Colonic mucosa (tissue), 4 donors: Measurements from ENCODE around the gene COX4I1. TPM values are rescaled to one million over a fixed set of nuclear protein-coding genes. Genes with fewer than 3 reads are reported as not detected.

Source experiments
- DNase-seq: peaks from one replicate; pipeline ENCODE4 v3.0.0-alpha.2; 2020
- H3K27ac ChIP-seq: fragments of 200-600 bp; one replicate; pipeline ENCODE4 v1.8.0; 2021
- H3K27me3 ChIP-seq: fragments of 200-600 bp; one replicate; pipeline ENCODE4 v1.8.0; 2021
- H3K36me3 ChIP-seq: fragments of 200-600 bp; one replicate; pipeline ENCODE4 v1.8.0; 2021
- H3K4me1 ChIP-seq: fragments of 200-600 bp; one replicate; pipeline ENCODE4 v1.8.0; 2021; ENCODE audit warnings: mild to moderate bottlenecking
- H3K4me3 ChIP-seq: fragments of 200-600 bp; one replicate; pipeline ENCODE4 v1.8.0; 2021
- H3K9ac ChIP-seq, 2 donors: one replicate each; pipeline ENCODE4 v1.7.0; 2013; ENCODE audit warnings: control low read depth in 2 of 2, low read depth in 2 of 2, low read length in 2 of 2
- H3K9me3 ChIP-seq: fragments of 200-600 bp; one replicate; pipeline ENCODE4 v1.8.0; 2021
- intact Hi-C: fragments of 100-400 bp; cut with DNase I; formaldehyde crosslinking; loops from one replicate; pipeline ENCODE4 v1.14.1; 2022
- total RNA-seq, 2 donors: library from RNA; stranded (reverse); fragmentation: NEBNext Ultra II Directional in 1 of 2; extraction: Animal tissue kit (Norgen Biotek cat#: 25700) in 1 of 2; gene quantifications; one replicate each; pipeline ENCODE4 v1.2.1, GENCODE V29; 2021
- TF ChIP-seq, protein P1 (sequence below): fragments of 200-600 bp; IDR thresholded peaks from one replicate; pipeline ENCODE4 v1.8.0; 2022; ENCODE audit warnings: antibody characterized with exemption, mild to moderate bottlenecking
- donor health status: healthy.
- donor health status: DM: no; HTN: no; CAD: no.
- donor health status: DM: no; HTN: no; CAD: no.

The COX4I1 gene
- total RNA-seq: 1,000 to 10,000 TPM; 1,080 to 1,242 TPM

DNA sequence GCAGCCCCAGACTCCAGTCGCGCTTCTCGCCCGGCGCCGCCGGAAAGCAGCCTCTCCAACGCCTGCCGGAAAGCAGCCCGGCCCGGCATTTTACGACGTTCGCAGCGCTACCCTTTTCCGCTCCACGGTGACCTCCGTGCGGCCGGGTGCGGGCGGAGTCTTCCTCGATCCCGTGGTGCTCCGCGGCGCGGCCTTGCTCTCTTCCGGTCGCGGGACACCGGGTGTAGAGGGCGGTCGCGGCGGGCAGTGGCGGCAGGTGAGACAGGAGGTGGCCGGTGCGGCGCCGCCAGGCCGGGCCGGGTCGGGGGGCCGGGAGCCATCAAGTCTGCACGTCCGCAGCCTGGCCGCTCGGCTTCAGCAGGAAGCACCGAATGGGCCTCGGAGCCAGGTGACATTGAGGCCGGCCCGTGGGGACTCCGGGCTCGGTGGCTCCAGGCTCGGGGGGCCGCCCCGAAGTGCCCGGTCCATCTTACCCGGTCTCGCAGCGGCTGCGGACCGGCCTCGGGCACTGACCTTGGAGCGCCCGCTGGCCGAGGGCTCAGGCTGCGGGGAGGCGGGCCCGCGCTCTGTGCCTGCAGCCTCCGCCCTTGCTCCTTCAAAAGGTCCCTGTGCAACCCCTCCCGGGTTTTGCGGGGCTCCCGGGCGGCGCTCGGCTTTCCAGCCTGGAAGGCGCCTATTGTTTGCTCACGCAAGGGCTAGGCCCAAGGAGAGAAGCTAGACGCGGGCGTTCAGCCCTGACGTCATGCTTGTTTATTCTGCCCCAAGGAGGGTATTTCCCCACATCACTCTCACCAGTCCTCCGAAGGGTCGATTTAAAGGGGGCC is at the start of gene COX4I1, which contains the start of gene EMC8:
Gene COX4I1 (plus strand): TSS at position 199 of the 824 bp plus-strand sequence. CDS start 1,511 bp downstream, outside the sequence.
Gene EMC8 (minus strand): TSS at position 48 of the 824 bp plus-strand sequence. CDS start 249 bp downstream, outside the sequence.
- intact Hi-C loops: no loop called here
- DNase-seq: peak; percentile 97
- TF ChIP-seq, protein P1, sequence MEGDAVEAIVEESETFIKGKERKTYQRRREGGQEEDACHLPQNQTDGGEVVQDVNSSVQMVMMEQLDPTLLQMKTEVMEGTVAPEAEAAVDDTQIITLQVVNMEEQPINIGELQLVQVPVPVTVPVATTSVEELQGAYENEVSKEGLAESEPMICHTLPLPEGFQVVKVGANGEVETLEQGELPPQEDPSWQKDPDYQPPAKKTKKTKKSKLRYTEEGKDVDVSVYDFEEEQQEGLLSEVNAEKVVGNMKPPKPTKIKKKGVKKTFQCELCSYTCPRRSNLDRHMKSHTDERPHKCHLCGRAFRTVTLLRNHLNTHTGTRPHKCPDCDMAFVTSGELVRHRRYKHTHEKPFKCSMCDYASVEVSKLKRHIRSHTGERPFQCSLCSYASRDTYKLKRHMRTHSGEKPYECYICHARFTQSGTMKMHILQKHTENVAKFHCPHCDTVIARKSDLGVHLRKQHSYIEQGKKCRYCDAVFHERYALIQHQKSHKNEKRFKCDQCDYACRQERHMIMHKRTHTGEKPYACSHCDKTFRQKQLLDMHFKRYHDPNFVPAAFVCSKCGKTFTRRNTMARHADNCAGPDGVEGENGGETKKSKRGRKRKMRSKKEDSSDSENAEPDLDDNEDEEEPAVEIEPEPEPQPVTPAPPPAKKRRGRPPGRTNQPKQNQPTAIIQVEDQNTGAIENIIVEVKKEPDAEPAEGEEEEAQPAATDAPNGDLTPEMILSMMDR: no peak
- H3K9ac ChIP-seq: peak within 1 kb of the TSS; percentile 91 to 100
- peaks cover 10% of the 10 kb centered on the region for H3K4me1 ChIP-seq
- H3K36me3 ChIP-seq: peaks cover 6% of the 10 kb centered on the region
- no peaks in the 10 kb centered on the region for H3K27me3 ChIP-seq
- H3K27ac ChIP-seq: peak within 1 kb of the TSS; percentile 89
- peak within 1 kb of the TSS; percentile 93 for H3K4me3 ChIP-seq
- no peaks in the 10 kb centered on the region for H3K9me3 ChIP-seq

DNA sequence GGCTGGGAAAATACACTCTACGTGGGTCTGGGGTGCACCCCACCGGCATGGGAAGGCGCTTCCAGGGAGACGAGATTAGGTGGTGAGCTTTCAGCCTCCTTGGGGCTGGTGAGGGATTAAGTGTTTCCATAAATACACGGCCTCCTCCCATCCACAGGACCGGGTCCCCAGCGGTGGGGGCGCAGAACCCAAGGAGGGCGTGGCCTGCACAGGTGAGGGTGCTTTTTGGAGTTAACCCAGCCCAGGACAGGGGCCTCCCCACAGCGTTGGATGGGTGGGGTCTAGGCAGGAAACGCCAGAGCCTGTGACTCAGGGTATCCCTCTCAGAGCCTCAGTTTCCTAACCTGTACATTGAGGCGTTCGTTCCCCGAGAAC is 49.7 kb upstream of the COX4I1 start:
- no peak for DNase-seq
- Histone ChIP-seq H3K36me3 (no peaks in the 10 kb centered on the region), H3K27ac (no peak overlapping the region), H3K9me3 (no peaks in the 10 kb centered on the region), H3K27me3 (peaks cover 30% of the 10 kb centered on the region), H3K4me1 (peaks cover 5% of the 10 kb centered on the region), H3K9ac (peak overlapping the region in 1 of 2 donors; percentile 34), H3K4me3 (peak overlapping the region; percentile 46)
- TF ChIP-seq, protein P1: no peak
- intact Hi-C loops: no loop called here

DNA sequence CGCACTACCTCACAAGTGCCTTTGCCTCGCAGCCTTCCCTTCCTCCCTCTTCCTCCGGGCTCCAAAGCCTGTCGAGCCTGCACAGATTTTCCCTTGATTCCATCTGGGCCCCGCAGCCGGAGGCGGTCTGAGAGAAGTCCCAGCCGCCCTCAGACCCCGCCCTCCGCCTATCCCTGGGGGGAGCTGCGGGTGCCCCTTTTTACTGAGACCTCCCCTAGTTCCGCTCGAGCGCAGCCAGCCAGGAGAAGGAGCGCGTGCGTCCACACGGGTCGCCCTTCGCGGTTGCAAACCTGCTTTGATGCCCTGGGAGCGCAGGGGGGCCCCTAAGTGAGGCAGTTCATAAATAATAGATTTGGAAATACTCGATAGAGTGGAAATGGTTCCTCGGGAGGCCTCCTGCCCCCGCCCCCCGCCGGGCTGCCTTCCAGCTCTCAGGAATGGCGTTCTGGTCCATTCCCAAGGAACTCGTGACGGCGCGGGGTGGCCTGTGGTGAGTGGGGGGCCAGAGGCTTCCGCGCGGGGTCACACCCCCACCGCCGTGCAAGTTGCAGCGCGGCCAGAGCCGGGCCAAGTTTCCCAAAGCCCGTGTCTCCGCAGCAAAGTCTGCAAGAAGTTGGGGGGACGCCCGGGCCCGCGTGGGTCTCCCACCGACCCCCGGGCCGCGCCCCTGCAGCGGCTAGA is 49.2 kb upstream of the COX4I1 start:
- peaks cover 30% of the 10 kb centered on the region for H3K27me3 ChIP-seq

DNA sequence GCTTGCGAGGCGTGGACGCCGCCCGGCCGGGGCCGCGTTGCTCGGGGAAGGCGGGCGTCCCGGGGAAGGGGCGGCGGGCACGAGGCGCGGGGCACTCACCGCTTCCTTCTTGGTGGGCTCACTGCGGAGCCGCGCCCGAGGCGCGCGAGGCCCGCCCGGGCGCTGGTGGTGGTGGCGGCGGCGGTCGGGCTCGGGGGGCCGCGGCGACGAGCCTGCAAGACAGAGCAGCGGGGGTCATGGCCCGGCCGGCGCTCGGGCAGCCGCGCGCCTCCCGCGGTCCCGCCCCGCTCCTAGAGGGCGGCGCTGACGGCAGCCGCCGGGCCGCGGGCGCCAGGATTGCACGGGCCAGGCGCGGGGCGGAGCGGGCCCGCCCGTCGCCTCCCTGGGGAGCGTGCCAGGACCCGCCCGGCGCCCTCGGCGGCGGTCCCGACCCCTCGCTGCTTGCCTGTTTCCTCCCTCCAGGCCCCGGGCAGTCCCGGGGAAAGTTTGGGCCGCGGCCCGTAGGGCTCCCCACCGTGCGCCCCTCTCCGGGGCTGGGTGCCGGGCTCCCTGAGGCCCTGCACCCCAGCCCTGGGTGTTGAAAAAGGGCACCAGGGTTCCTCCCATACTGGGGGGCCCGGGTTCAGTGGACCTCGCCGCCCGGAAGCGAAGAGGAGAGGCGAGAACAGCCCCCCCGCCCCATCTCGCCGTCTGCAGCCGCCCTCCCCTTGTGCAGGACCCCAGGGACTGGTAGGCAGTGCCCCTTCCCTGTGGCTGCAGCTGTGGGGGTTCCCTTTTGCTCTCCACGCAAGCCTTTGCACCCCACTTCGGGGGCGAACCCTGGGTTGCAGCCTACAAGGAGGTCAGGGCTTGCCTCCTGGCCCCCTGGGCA is 48.4 kb upstream of the COX4I1 start, which contains the start of gene C16orf74:
Gene C16orf74 (minus strand): TSS at position 270 of the 871 bp plus-strand sequence. CDS start 15,879 bp downstream, outside the sequence.
- H3K27ac ChIP-seq: no peak within 1 kb of the TSS
- peak within 1 kb of the TSS; percentile 46 for H3K4me3 ChIP-seq
- no peaks in the 10 kb centered on the region for H3K36me3 ChIP-seq
- H3K9me3 ChIP-seq: no peaks in the 10 kb centered on the region
- intact Hi-C loops: no loop called here
- DNase-seq: peak; percentile 64
- peaks cover 5% of the 10 kb centered on the region for H3K4me1 ChIP-seq
- peaks cover 30% of the 10 kb centered on the region for H3K27me3 ChIP-seq
- TF ChIP-seq, protein P1: no peak
- H3K9ac ChIP-seq: peak within 1 kb of the TSS; percentile 34 to 43

More for the DNA sequence above, 49.2 kb upstream of the COX4I1 start:
- Histone ChIP-seq H3K27ac (no peak overlapping the region), H3K4me1 (peaks cover 5% of the 10 kb centered on the region), H3K9me3 (no peaks in the 10 kb centered on the region), H3K9ac (peak overlapping the region; percentile 34 to 43), H3K4me3 (peak overlapping the region; percentile 46), H3K36me3 (no peaks in the 10 kb centered on the region)
- TF ChIP-seq, protein P1: no peak
- intact Hi-C loops: no loop called here
- DNase-seq: peak; percentile 39
